Colonic mucosa (tissue), 4 donors: Measurements from ENCODE around the gene PIP4K2C. TPM values are rescaled to one million over a fixed set of nuclear protein-coding genes. Genes with fewer than 3 reads are reported as not detected.
"Not testable (repeated sequence)": the region's sequence is repeated elsewhere in the genome, so short reads cannot be mapped to it uniquely, and the experiment has no call there.

ENCODE experiments used
- DNase-seq: peaks from one replicate; pipeline ENCODE4 v3.0.0-alpha.2; 2020
- H3K27ac ChIP-seq: fragments of 200-600 bp; one replicate; pipeline ENCODE4 v1.8.0; 2021
- H3K27me3 ChIP-seq: fragments of 200-600 bp; one replicate; pipeline ENCODE4 v1.8.0; 2021
- H3K36me3 ChIP-seq: fragments of 200-600 bp; one replicate; pipeline ENCODE4 v1.8.0; 2021
- H3K4me1 ChIP-seq: fragments of 200-600 bp; one replicate; pipeline ENCODE4 v1.8.0; 2021; ENCODE audit warnings: mild to moderate bottlenecking
- H3K4me3 ChIP-seq: fragments of 200-600 bp; one replicate; pipeline ENCODE4 v1.8.0; 2021
- H3K9ac ChIP-seq, 2 donors: one replicate each; pipeline ENCODE4 v1.7.0; 2013; ENCODE audit warnings: control low read depth in 2 of 2, low read depth in 2 of 2, low read length in 2 of 2
- H3K9me3 ChIP-seq: fragments of 200-600 bp; one replicate; pipeline ENCODE4 v1.8.0; 2021
- intact Hi-C: fragments of 100-400 bp; cut with DNase I; formaldehyde crosslinking; loops from one replicate; pipeline ENCODE4 v1.14.1; 2022
- total RNA-seq, 2 donors: library from RNA; stranded (reverse); fragmentation: NEBNext Ultra II Directional in 1 of 2; extraction: Animal tissue kit (Norgen Biotek cat#: 25700) in 1 of 2; gene quantifications; one replicate each; pipeline ENCODE4 v1.2.1, GENCODE V29; 2021
- TF ChIP-seq, protein P1 (sequence below): fragments of 200-600 bp; IDR thresholded peaks from one replicate; pipeline ENCODE4 v1.8.0; 2022; ENCODE audit warnings: antibody characterized with exemption, mild to moderate bottlenecking
- donor health status: healthy.
- donor health status: DM: no; HTN: no; CAD: no.
- donor health status: DM: no; HTN: no; CAD: no.

The PIP4K2C gene
- total RNA-seq, 2 donors from 2014 or later = 43.6 to 60.2 TPM

DNA sequence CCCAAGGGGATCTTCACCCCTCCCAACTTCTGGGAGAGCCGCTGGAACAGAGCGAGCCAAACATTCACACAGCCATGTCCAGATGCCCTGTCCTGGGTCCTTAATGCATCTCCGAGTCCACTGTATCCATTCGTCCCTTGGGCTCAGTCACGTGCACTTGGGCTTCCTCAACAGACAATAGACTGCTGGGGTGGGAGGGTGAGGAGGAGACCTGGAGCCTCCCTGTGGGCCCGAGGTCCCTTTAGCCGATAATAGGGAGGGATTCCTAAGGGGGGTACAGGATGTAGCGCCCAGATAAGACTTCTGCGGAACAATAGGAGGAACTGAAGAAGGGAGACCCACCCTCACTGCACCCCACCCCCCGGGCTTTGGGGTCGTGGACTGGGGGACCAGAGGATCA lies 26.9 kb downstream of the PIP4K2C start:
- Histone ChIP-seq H3K4me1 (peaks cover 11% of the 10 kb centered on the region), H3K9me3 (no peaks in the 10 kb centered on the region), H3K27ac (no peak overlapping the region), H3K36me3 (no peaks in the 10 kb centered on the region), H3K27me3 (peaks cover 32% of the 10 kb centered on the region), H3K4me3 (no peak overlapping the region), H3K9ac (no peak overlapping the region)
- intact Hi-C loops = no loop called here
- no peak for DNase-seq
- TF ChIP-seq, protein P1, sequence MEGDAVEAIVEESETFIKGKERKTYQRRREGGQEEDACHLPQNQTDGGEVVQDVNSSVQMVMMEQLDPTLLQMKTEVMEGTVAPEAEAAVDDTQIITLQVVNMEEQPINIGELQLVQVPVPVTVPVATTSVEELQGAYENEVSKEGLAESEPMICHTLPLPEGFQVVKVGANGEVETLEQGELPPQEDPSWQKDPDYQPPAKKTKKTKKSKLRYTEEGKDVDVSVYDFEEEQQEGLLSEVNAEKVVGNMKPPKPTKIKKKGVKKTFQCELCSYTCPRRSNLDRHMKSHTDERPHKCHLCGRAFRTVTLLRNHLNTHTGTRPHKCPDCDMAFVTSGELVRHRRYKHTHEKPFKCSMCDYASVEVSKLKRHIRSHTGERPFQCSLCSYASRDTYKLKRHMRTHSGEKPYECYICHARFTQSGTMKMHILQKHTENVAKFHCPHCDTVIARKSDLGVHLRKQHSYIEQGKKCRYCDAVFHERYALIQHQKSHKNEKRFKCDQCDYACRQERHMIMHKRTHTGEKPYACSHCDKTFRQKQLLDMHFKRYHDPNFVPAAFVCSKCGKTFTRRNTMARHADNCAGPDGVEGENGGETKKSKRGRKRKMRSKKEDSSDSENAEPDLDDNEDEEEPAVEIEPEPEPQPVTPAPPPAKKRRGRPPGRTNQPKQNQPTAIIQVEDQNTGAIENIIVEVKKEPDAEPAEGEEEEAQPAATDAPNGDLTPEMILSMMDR = no peak

DNA sequence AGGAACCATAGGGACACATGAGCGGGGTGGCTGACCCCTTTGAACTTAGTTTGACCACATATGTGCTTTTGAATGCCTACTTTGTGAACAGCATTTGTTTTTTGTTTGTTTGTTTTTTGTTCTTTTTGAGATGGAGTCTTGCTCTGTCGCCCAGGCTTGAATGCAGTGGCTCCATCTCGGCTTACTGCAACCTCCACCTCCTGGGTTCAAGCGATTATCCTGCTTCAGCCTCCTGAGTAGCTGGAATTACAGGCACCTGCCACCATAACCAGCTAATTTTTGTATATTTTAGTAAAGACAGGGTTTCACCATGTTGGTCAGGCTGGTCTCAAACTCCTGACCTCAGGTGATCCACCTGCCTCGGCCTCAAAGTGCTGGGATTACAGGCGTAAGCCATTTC lies 27.4 kb downstream of the PIP4K2C start:
- peaks cover 33% of the 10 kb centered on the region for H3K27me3 ChIP-seq
- H3K36me3 ChIP-seq, DNase-seq, H3K9me3 ChIP-seq, H3K27ac ChIP-seq, intact Hi-C loops, H3K9ac ChIP-seq, H3K4me3 ChIP-seq: not testable (repeated sequence)
- H3K4me1 ChIP-seq = peaks cover 11% of the 10 kb centered on the region

DNA sequence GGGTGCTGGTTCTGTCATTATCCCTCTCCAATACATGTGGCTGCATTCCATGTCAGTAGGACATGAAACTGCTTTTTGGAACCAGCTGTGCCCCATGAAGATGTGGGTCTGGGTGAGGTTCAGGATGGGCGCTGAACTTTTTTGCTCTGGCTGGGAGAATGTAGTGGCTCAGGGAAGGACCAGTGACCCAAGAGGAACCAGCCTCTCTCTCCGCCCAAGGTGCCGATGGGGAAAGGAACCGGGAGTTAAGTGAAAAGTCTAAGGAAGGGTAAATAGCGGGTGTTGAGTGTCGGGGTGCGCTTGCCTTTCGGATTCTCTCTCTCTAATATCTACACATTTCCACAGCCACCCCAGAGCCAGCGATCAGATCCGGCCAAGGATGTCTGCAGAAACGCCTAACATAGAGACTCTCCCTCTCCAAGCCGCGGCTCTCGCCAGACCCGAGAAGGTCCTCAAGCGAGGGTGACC lies 28.0 kb downstream of the PIP4K2C start:
- H3K9ac ChIP-seq = no peak overlapping the region
- H3K4me3 ChIP-seq = no peak overlapping the region
- H3K4me1 ChIP-seq = peaks cover 11% of the 10 kb centered on the region

DNA sequence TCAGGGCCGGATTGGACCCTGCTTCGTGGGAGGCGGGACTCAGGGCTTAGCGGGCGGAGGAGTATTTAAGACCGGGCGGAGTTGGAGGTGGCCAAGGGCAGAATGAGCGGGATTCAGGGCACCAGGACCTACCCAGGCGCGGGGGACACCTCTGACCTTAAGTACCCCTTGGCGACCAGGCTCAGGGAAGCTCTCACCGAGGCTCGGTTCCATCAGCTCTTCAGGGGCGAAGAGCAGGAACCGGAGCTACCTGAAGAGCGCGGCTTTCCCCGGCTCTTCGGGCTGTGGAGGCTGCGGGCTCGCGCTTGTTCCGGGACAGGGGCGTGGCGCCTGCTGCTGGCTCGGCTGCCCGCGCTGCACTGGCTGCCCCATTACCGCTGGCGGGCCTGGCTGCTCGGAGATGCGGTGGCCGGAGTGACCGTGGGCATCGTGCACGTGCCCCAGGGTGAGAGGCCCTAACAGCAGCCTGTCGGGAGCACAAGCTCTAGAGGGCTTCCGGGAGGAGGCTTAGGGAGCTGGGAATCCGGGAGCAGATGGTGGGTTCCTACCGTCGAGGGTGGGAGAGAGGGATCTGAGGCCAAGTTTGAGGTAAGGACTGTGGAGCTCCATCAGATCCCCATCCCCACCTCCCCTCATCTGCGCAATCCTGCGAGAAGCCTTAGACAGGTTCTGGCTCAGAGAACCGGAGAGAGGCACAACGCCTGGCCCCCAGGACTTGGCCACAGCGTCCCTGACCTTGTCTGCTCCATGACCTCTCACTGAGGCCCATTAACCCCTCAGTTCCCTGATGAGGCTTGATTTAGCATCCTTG lies 28.6 kb downstream of the PIP4K2C start:
- H3K9ac ChIP-seq = no peak overlapping the region
- H3K4me1 ChIP-seq = peaks cover 11% of the 10 kb centered on the region
- DNase-seq = no peak
- H3K36me3 ChIP-seq = no peaks in the 10 kb centered on the region
- peaks cover 40% of the 10 kb centered on the region for H3K27me3 ChIP-seq
- no peaks in the 10 kb centered on the region for H3K9me3 ChIP-seq
- no peak overlapping the region for H3K27ac ChIP-seq
- no peak overlapping the region for H3K4me3 ChIP-seq
- intact Hi-C loops = loop anchor here (2.0 to 5.0 kb wide), 2 partner anchors 37 to 157 kb away; no protein-coding TSS in a partner anchor
- TF ChIP-seq, protein P1 = no peak

More for the DNA sequence above, 28.0 kb downstream of the PIP4K2C start:
- no peaks in the 10 kb centered on the region for H3K9me3 ChIP-seq
- H3K36me3 ChIP-seq = no peaks in the 10 kb centered on the region
- H3K27ac ChIP-seq = no peak overlapping the region
- no peak for DNase-seq
- TF ChIP-seq, protein P1 = no peak
- H3K27me3 ChIP-seq = peaks cover 39% of the 10 kb centered on the region
- intact Hi-C loops = no loop called here

DNA sequence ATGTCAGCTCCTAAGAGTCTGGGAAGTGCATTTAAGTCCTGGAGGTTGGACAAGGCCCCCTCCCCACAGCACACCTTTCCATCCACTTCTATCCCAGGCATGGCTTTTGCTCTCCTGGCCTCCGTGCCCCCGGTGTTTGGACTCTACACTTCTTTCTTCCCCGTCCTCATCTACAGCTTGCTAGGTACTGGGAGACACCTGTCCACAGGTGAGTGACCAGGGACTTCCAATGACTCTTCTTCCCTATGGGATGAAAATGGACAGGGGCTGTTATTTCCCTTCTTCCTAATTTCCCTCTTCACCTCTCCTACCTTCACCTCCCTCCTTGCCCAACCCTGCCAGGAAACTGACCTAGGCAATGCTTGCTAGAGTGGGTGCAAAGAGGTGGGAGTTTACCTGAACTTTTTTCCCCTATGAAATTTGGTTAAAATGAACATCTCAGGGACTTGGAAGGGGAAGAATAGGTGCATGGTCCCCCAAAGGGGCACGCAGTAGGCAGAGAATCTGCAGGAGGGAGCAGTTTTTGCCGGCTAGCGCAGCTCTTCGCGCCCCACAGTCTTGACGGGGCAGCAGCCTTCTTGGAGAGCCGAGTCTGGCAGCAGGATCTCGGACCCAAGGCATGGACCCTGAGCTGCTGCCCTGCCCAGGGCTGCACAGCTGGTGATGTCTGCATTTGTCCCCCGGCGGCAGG lies 29.4 kb downstream of the PIP4K2C start:
- TF ChIP-seq, protein P1 = no peak
- H3K27ac ChIP-seq = no peak overlapping the region
- H3K36me3 ChIP-seq = no peaks in the 10 kb centered on the region
- no peak overlapping the region for H3K4me3 ChIP-seq
- intact Hi-C loops = loop anchor here (2.0 to 5.0 kb wide), 2 partner anchors 38 to 158 kb away; no protein-coding TSS in a partner anchor
- DNase-seq = no peak
- no peak overlapping the region for H3K9ac ChIP-seq
- H3K4me1 ChIP-seq = peaks cover 11% of the 10 kb centered on the region
- peaks cover 45% of the 10 kb centered on the region for H3K27me3 ChIP-seq
- H3K9me3 ChIP-seq = no peaks in the 10 kb centered on the region
